GM12878 (cell line): ENCODE data around the gene CD83. TPM values are rescaled to one million over a fixed set of nuclear protein-coding genes. Genes with fewer than 3 reads are reported as not detected.

ENCODE experiments used
- ATAC-seq: fragments of 200-7000 bp; cut with Tn5 transposase; 3 replicates; pipeline ENCODE4 v1.9.1; 2020; ENCODE audit warnings: mild to moderate bottlenecking, moderate library complexity
- BruUV-seq: library from RNA; stranded (reverse); fragments of 400-500 nt; replicated peaks from 2 replicates; lab custom pipeline; 2021; lab: Mats Ljungman, UMichigan
- CTCF ChIA-PET: fragments of 300-600 bp; sonication (Branson Sonifier 250); formaldehyde crosslinking; extraction: SDS; loops from one replicate; lab custom pipeline; 2021; ENCODE audit warnings: inconsistent platforms; lab: Yijun Ruan, JAX
- POLR2A ChIA-PET: fragments of 350-600 bp; formaldehyde crosslinking; extraction: SDS; loops from one replicate; lab custom pipeline; 2021; ENCODE audit warnings: inconsistent platforms; lab: Charles Lee
- RAD21 ChIA-PET: fragments of 300-600 bp; sonication (Branson Sonifier 250); formaldehyde crosslinking; loops from one replicate; lab custom pipeline; 2023; ENCODE audit warnings: antibody characterized with exemption; ENCODE audit not compliant: unreplicated experiment; lab: Charles Lee
- SMC1A ChIA-PET: fragments of 300-600 bp; sonication (Branson Sonifier 250); formaldehyde crosslinking; loops from one replicate; lab custom pipeline; 2023; ENCODE audit not compliant: unreplicated experiment, uncharacterized antibody; lab: Charles Lee
- DNase-seq: peaks from one replicate; pipeline ENCODE4 v3.0.0-alpha.2; 2011; ENCODE audit warnings: low read depth, low spot score
- FAIRE-seq: peaks from 3 replicates; lab custom pipeline; 2011; peaks lifted over from hg19 to GRCh38; lab: Jason Lieb, UNC
- H2AFZ ChIP-seq: 2 replicates; pipeline ENCODE4 v1.6.0; 2011; ENCODE audit warnings: low read depth, low read length, control low read depth; ENCODE audit not compliant: control insufficient read depth
- H3K27ac ChIP-seq: 2 replicates; pipeline ENCODE4 v1.5.1; 2011; ENCODE audit warnings: control low read depth; ENCODE audit not compliant: control insufficient read depth, insufficient read depth
- H3K27me3 ChIP-seq, 2 experiments: replicated peaks in 1 of 2; 2 replicates each; pipeline versions ENCODE4 v1.6.0 to v1.6.1; 2011; ENCODE audit warnings: low read length in 1 of 2; ENCODE audit not compliant: control insufficient read depth in 2 of 2, insufficient read depth in 2 of 2
- H3K36me3 ChIP-seq, 2 experiments: 2 replicates each; pipeline ENCODE4 v1.5.1; 2011; ENCODE audit warnings: low read length in 1 of 2; ENCODE audit not compliant: control insufficient read depth in 2 of 2, insufficient read depth in 2 of 2
- H3K4me1 ChIP-seq: 2 replicates; pipeline ENCODE4 v1.6.1; 2011; ENCODE audit warnings: mild to moderate bottlenecking, low read length, moderate library complexity, mixed read lengths; ENCODE audit not compliant: control insufficient read depth, insufficient read depth
- H3K4me2 ChIP-seq: 2 replicates; pipeline ENCODE4 v1.6.0; 2011; ENCODE audit warnings: control low read depth; ENCODE audit not compliant: control insufficient read depth, insufficient read depth
- H3K4me3 ChIP-seq: fragments of 200-600 bp; sonication (generic); 2 replicates; pipeline ENCODE4 v1.5.1; 2016
- H3K79me2 ChIP-seq: 2 replicates; pipeline ENCODE4 v1.6.0; 2011; ENCODE audit warnings: low read length; ENCODE audit not compliant: control insufficient read depth, insufficient read depth
- H3K9ac ChIP-seq: 2 replicates; pipeline ENCODE4 v1.8.0; 2011; ENCODE audit warnings: low read length, control low read depth, mixed read lengths; ENCODE audit not compliant: control insufficient read depth, insufficient read depth
- H3K9me3 ChIP-seq: replicated peaks from 3 replicates; pipeline ENCODE4 v1.5.1; 2011; ENCODE audit warnings: mild to moderate bottlenecking, low read length; ENCODE audit not compliant: control insufficient read depth, insufficient read depth
- H4K20me1 ChIP-seq: 2 replicates; pipeline ENCODE4 v1.6.0; 2011; ENCODE audit not compliant: control insufficient read depth, insufficient read depth
- CBFB ChIP-seq: IDR thresholded peaks from 2 replicates; pipeline ENCODE4 v1.6.1; 2016; ENCODE audit warnings: antibody characterized with exemption, low read depth
- CBX3 ChIP-seq: fragments of 200-600 bp; sonication (generic); IDR thresholded peaks from 2 replicates; pipeline ENCODE4 v1.6.1; 2016; ENCODE audit warnings: low read depth, borderline replicate concordance
- CEBPB ChIP-seq, 2 experiments: fragments of 150-350 bp in 1 of 2; IDR thresholded peaks; 2 replicates each; pipeline ENCODE4 v1.6.1; 2012 to 2014; ENCODE audit warnings: low read depth in 2 of 2, low read length in 2 of 2, borderline replicate concordance in 1 of 2, inconsistent platforms in 1 of 2
- CREM ChIP-seq: IDR thresholded peaks from 2 replicates; pipeline ENCODE4 v1.6.1; 2014; ENCODE audit warnings: antibody characterized with exemption, low read depth
- IKZF2 ChIP-seq, 2 experiments: fragments of 450-650 bp; IDR thresholded peaks; 2 replicates each; pipeline ENCODE4 v1.6.1; 2017; ENCODE audit warnings: mild to moderate bottlenecking in 2 of 2, moderate library complexity in 2 of 2
- KLF5 ChIP-seq: fragments of 450-650 bp; IDR thresholded peaks from 2 replicates; pipeline ENCODE4 v1.6.1; 2014; ENCODE audit warnings: mild to moderate bottlenecking; ENCODE audit not compliant: partially characterized antibody
- POLR2AphosphoS5 ChIP-seq: IDR thresholded peaks from 2 replicates; pipeline ENCODE4 v1.6.1; 2011; ENCODE audit warnings: mild to moderate bottlenecking, low read length, inconsistent platforms
- SIN3A ChIP-seq: IDR thresholded peaks from 2 replicates; pipeline ENCODE4 v1.6.1; 2012; ENCODE audit warnings: low read depth, low read length, improper control_type of control experiment
- SMAD1 ChIP-seq: fragments of 450-650 bp; IDR thresholded peaks from 2 replicates; pipeline ENCODE4 v1.6.1; 2018; ENCODE audit warnings: mild to moderate bottlenecking, low read depth; ENCODE audit not compliant: partially characterized antibody
- SMARCA5 ChIP-seq: fragments of 450-650 bp; IDR thresholded peaks from 2 replicates; pipeline ENCODE4 v1.6.1; 2017; ENCODE audit warnings: mild to moderate bottlenecking
- SPI1 ChIP-seq: IDR thresholded peaks from 2 replicates; pipeline ENCODE4 v1.6.1; 2011; ENCODE audit warnings: low read depth, mild to moderate bottlenecking, low read length, moderate library complexity, borderline replicate concordance; ENCODE audit not compliant: insufficient read depth
- SREBF1 ChIP-seq: IDR thresholded peaks from 2 replicates; pipeline ENCODE4 v1.6.1; 2012; ENCODE audit warnings: mild to moderate bottlenecking, low read length
- ZBED1 ChIP-seq: IDR thresholded peaks from 2 replicates; pipeline ENCODE4 v1.6.1; 2016; ENCODE audit warnings: borderline replicate concordance
- ZSCAN29 ChIP-seq: fragments of 450-650 bp; IDR thresholded peaks from 2 replicates; pipeline ENCODE4 v1.6.1; 2017; ENCODE audit warnings: mild to moderate bottlenecking, moderate library complexity
- WGBS: methylation state at CpG from one replicate; pipeline ENCODE4 v1.1.6; 2016; ENCODE audit warnings: low lambda C conversion rate; ENCODE audit not compliant: insufficient replicate concordance, insufficient coverage; ENCODE audit errors: missing lambda C conversion rate; 5-methylcytosine and 5-hydroxymethylcytosine counted together
- in situ Hi-C: fragments of 300-500 bp; cut with MboI; formaldehyde crosslinking; loops from 9 replicates; pipeline ENCODE4 v1.14.3; 2018; ENCODE audit warnings: mixed read lengths
- intact Hi-C: fragments of 100-400 bp; cut with micrococcal nuclease; formaldehyde crosslinking; loops from one replicate; pipeline ENCODE4 v1.14.2; 2022; ENCODE audit not compliant: unreplicated experiment
- polyA plus RNA-seq, 11 experiments: library from polyadenylated mRNA; depleted of rRNA in 4 of 11; unstranded in 6 of 11; stranded (reverse) in 5 of 11; fragments of >200 nt; fragmentation: Nextera tagmentation in 4 of 11; fragmentation: Illumina TruSeq in 1 of 11; extraction: Ambion mirVana in 4 of 11; extraction: Trizol in 1 of 11; gene quantifications; 1 replicate in 1 of 11; 2 replicates in 10 of 11; pipeline versions ENCODE4 v1.2.1 to v1.2.3, GENCODE V29; 2011 to 2016; ENCODE audit warnings: inconsistent platforms in 2 of 11, missing spikeins in 2 of 11, low read depth in 1 of 11
- total RNA-seq, 4 experiments: library from RNA; depleted of rRNA in 3 of 4; stranded (reverse); fragments of >200 nt in 3 of 4; fragmentation: Illumina TruSeq in 1 of 4; extraction: Trizol in 1 of 4; gene quantifications; 2 replicates each; pipeline versions ENCODE4 v1.2.1 to v1.2.3, GENCODE V29; 2013 to 2021
- TF ChIP-seq, protein P1 (sequence below): IDR thresholded peaks from 2 replicates; pipeline ENCODE4 v1.6.1; 2012; ENCODE audit warnings: low read depth, low read length, improper control_type of control experiment
- TF ChIP-seq, protein P2 (sequence below): fragments of 450-650 bp; IDR thresholded peaks from 2 replicates; pipeline ENCODE4 v1.6.1; 2017; ENCODE audit warnings: low read depth, mild to moderate bottlenecking, moderate library complexity

CD83 gene
- total and polyA plus RNA-seq, 10 of the 15 experiments (the other 5 are each of a cell fraction or from before 2014, with no cell fraction given), result 76.1 to 174 (median 129) TPM

DNA sequence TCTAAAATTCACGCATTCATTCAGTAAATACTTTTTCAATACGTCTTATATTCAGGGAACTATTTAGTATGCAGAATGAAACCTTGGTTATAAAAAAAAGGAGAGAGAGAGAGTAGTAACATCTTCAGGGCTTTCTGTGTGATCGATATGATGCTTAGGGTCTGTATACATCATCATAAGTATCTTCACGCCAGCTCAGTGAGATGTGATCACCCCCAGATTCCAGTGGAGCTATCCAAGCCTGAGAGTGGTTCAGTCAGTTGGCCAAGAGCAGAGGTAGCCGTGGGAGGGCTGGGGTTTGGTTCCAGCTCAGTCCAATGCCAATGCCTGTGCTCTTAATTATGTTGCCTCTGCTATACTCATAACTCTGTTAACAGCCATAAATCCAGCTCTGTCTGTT is 8.6 kb downstream of the CD83 start:
- in situ Hi-C loops, result no loop called here
- 62% methylated on average over 5 of the region's 5 CpGs for WGBS
- Histone ChIP-seq H3K27me3 (no peaks in the 10 kb centered on the region), H3K36me3 (peaks cover 4 to 30% of the 10 kb centered on the region in 2 experiments), H3K4me1 (peaks cover 18% of the 10 kb centered on the region), H3K4me3 (no peak overlapping the region), H3K27ac (no peak overlapping the region), H3K79me2 (peaks cover 82% of the 10 kb centered on the region), H3K9me3 (no peaks in the 10 kb centered on the region), H3K9ac (no peak overlapping the region), H3K4me2 (peak overlapping the region; percentile 46; the same call in 1 of the 2 replicates), H2AFZ (no peak overlapping the region), H4K20me1 (peaks cover 14% of the 10 kb centered on the region)
- DNase-seq, result no peak
- FAIRE-seq, result no peak
- ChIA-PET CTCF (interaction anchor here (0.9 to 14.6 kb wide), 8 partner anchors 16 to 79 kb away, joined by 3 to 204 read pairs (median 12); no protein-coding TSS in a partner anchor), RAD21 (interaction anchor here (0.8 to 11.6 kb wide), 10 partner anchors 9 to 1348 kb away, joined by 3 to 111 read pairs (median 14); partner anchors contain the start of gene CD83), SMC1A (interaction anchor here (0.6 to 14.9 kb wide), 21 partner anchors 8 to 332 kb away, joined by 3 to 187 read pairs (median 4); partner anchors contain the start of gene CD83), POLR2A (interaction anchor here (1.4 to 1.8 kb wide), 4 partner anchors 16 to 51 kb away, joined by 3 to 8 read pairs (median 4); no protein-coding TSS in a partner anchor)
- TF ChIP-seq IKZF2 (IDR thresholded peaks at IDR 0.05), result no peak
- peak; percentile 38; the same call in 1 of the 2 replicates for TF ChIP-seq POLR2AphosphoS5
- BruUV-seq, result no TSS peak
- intact Hi-C loops, result loop anchor here (5.0 to 10.0 kb wide), 2 partner anchors 34 to 1129 kb away; no protein-coding TSS in a partner anchor
- peak; percentile 2; the same call in 2 of the 3 replicates for ATAC-seq

DNA sequence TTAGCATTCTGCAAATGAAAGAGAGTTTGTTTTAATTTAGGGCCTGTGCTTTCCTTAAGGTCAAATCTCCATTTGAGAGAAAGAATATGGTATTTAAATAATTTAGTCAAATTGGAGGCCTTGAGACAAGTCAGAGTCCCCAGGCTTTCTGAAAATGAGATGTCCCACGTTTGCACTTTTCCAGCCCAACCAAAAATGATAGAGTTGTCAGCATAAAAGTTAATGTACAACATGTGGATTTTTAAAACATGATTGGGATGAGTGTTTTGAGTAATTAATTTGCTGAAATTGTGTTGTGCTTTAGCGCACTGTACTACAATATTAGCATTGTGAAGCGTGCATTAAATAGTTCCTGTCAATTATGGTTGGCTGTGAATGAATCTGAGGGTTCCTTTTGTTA is 10.0 kb downstream of the CD83 start:
- ChIA-PET RAD21 (interaction anchor here (1.0 to 10.5 kb wide), 9 partner anchors 8 to 333 kb away, joined by 5 to 111 read pairs (median 17); partner anchors contain the start of gene CD83), POLR2A (interaction anchor here (0.8 to 2.3 kb wide), 7 partner anchors 8 to 54 kb away, joined by 3 to 13 read pairs (median 3); partner anchors contain the start of gene CD83), SMC1A (interaction anchor here (1.5 to 14.9 kb wide), 12 partner anchors 8 to 313 kb away, joined by 4 to 187 read pairs (median 22); partner anchors contain the start of gene MCUR1), CTCF (interaction anchor here (0.8 to 14.6 kb wide), 10 partner anchors 16 to 219 kb away, joined by 3 to 204 read pairs (median 12); no protein-coding TSS in a partner anchor)
- peaks cover 14% of the 10 kb centered on the region for H4K20me1 ChIP-seq
- H3K4me2 ChIP-seq, result no peak overlapping the region
- ATAC-seq (no peak), DNase-seq (no peak), FAIRE-seq (no peak)
- no peak overlapping the region for H3K9ac ChIP-seq
- peaks cover 5 to 37% of the 10 kb centered on the region in 2 experiments for H3K36me3 ChIP-seq
- H3K79me2 ChIP-seq, result peaks cover 68% of the 10 kb centered on the region
- H3K4me3 ChIP-seq, result 0 out of 2 replicates have a peak overlapping the region, but pooled peaks have one; percentile 29
- H3K9me3 ChIP-seq, result no peaks in the 10 kb centered on the region
- in situ Hi-C loops, result no loop called here
- no peak overlapping the region for H3K27ac ChIP-seq
- H3K27me3 ChIP-seq, result no peaks in the 10 kb centered on the region
- H2AFZ ChIP-seq, result no peak overlapping the region
- 70% methylated on average over 3 of the region's 3 CpGs for WGBS
- BruUV-seq, result no TSS peak
- peaks cover 10% of the 10 kb centered on the region for H3K4me1 ChIP-seq
- intact Hi-C loops, result loop anchor here (5.0 to 10.0 kb wide), 2 partner anchors 35 to 1127 kb away; no protein-coding TSS in a partner anchor
- no peak for TF ChIP-seq SMAD1
- TF ChIP-seq ZBED1, result no peak
- TF ChIP-seq CEBPB (IDR thresholded peaks at IDR 0.05; ENCODE audit: borderline replicate concordance in 1 of 2, low read depth in 2 of 2, low read length in 2 of 2), result no peak
- no peak for TF ChIP-seq SREBF1
- no peak for TF ChIP-seq CREM
- TF ChIP-seq CBFB, result no peak
- TF ChIP-seq CBX3, result no peak
- no peak for TF ChIP-seq ZSCAN29
- no peak for TF ChIP-seq SIN3A
- TF ChIP-seq, protein P1, sequence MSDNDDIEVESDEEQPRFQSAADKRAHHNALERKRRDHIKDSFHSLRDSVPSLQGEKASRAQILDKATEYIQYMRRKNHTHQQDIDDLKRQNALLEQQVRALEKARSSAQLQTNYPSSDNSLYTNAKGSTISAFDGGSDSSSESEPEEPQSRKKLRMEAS, result no peak
- TF ChIP-seq, protein P2, sequence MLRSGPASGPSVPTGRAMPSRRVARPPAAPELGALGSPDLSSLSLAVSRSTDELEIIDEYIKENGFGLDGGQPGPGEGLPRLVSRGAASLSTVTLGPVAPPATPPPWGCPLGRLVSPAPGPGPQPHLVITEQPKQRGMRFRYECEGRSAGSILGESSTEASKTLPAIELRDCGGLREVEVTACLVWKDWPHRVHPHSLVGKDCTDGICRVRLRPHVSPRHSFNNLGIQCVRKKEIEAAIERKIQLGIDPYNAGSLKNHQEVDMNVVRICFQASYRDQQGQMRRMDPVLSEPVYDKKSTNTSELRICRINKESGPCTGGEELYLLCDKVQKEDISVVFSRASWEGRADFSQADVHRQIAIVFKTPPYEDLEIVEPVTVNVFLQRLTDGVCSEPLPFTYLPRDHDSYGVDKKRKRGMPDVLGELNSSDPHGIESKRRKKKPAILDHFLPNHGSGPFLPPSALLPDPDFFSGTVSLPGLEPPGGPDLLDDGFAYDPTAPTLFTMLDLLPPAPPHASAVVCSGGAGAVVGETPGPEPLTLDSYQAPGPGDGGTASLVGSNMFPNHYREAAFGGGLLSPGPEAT, result no peak
- TF ChIP-seq KLF5, result no peak
- no peak for TF ChIP-seq SMARCA5
- TF ChIP-seq SPI1, result no peak
